ENCODE measurements around the gene LRRFIP2. TPM values are rescaled to one million over a fixed set of nuclear protein-coding genes. Genes with fewer than 3 reads are reported as not detected.
"Not testable (repeated sequence)": the region's sequence is repeated elsewhere in the genome, so short reads cannot be mapped to it uniquely, and the experiment has no call there.

Gene LRRFIP2
- total RNA-seq, 1 donor from 2014 or later: 34.1 TPM

GRCh38 chr3:37154668-37155314 lies 19.6 kb downstream of the LRRFIP2 start:
- Histone ChIP-seq H3K27me3 (ENCODE audit: control insufficient read depth, insufficient read depth, low read length) (no peaks in the 10 kb centered on the region), H3K4me3 (ENCODE audit: low read depth, low read length) (no peak overlapping the region), H3K36me3 (ENCODE audit: control insufficient read depth, insufficient read depth, low read length) (no peaks in the 10 kb centered on the region)
- no peak for DNase-seq (ENCODE audit: low read depth)
- no peak for TF ChIP-seq CTCF (IDR thresholded peaks at IDR 0.05; ENCODE audit: insufficient read depth, low read length, poor library complexity, severe bottlenecking)

- Histone ChIP-seq H3K27me3 (ENCODE audit: control insufficient read depth, insufficient read depth, low read length) (no peaks in the 10 kb centered on the region), H3K36me3 (ENCODE audit: control insufficient read depth, insufficient read depth, low read length) (no peaks in the 10 kb centered on the region), H3K4me3 (ENCODE audit: low read depth, low read length) (no peak overlapping the region)
- TF ChIP-seq CTCF (IDR thresholded peaks at IDR 0.05; ENCODE audit: insufficient read depth, low read length, poor library complexity, severe bottlenecking): no peak
- no peak for DNase-seq (ENCODE audit: low read depth)
These were observed 23.8 kb downstream of the LRRFIP2 start for GRCh38 chr3:37150621-37151020.

GRCh38 chr3:37149257-37149656 lies 25.1 kb downstream of the LRRFIP2 start:
- no peaks in the 10 kb centered on the region for H3K27me3 ChIP-seq (ENCODE audit: control insufficient read depth, insufficient read depth, low read length)
- no peaks in the 10 kb centered on the region for H3K36me3 ChIP-seq (ENCODE audit: control insufficient read depth, insufficient read depth, low read length)
- TF ChIP-seq CTCF (IDR thresholded peaks at IDR 0.05; ENCODE audit: insufficient read depth, low read length, poor library complexity, severe bottlenecking): no peak
- DNase-seq (ENCODE audit: low read depth): no peak
- H3K4me3 ChIP-seq (ENCODE audit: low read depth, low read length): no peak overlapping the region

GRCh38 chr3:37148208-37148607 lies 26.2 kb downstream of the LRRFIP2 start:
- DNase-seq (ENCODE audit: low read depth): no peak
- H3K27me3 ChIP-seq (ENCODE audit: control insufficient read depth, insufficient read depth, low read length): no peaks in the 10 kb centered on the region
- no peak overlapping the region for H3K4me3 ChIP-seq (ENCODE audit: low read depth, low read length)
- no peak for TF ChIP-seq CTCF (IDR thresholded peaks at IDR 0.05; ENCODE audit: insufficient read depth, low read length, poor library complexity, severe bottlenecking)
- no peaks in the 10 kb centered on the region for H3K36me3 ChIP-seq (ENCODE audit: control insufficient read depth, insufficient read depth, low read length)

GRCh38 chr3:37147666-37148065 lies 26.7 kb downstream of the LRRFIP2 start:
- Histone ChIP-seq H3K27me3 (ENCODE audit: control insufficient read depth, insufficient read depth, low read length) (no peaks in the 10 kb centered on the region), H3K36me3 (ENCODE audit: control insufficient read depth, insufficient read depth, low read length) (no peaks in the 10 kb centered on the region), H3K4me3 (ENCODE audit: low read depth, low read length) (no peak overlapping the region)
- no peak for TF ChIP-seq CTCF (IDR thresholded peaks at IDR 0.05; ENCODE audit: insufficient read depth, low read length, poor library complexity, severe bottlenecking)
- no peak for DNase-seq (ENCODE audit: low read depth)

GRCh38 chr3:37146927-37147326 lies 27.5 kb downstream of the LRRFIP2 start:
- not testable (repeated sequence) for DNase-seq (ENCODE audit: low read depth); H3K27me3 ChIP-seq (ENCODE audit: control insufficient read depth, insufficient read depth, low read length); H3K36me3 ChIP-seq (ENCODE audit: control insufficient read depth, insufficient read depth, low read length); H3K4me3 ChIP-seq (ENCODE audit: low read depth, low read length)
